ENCODE measurements around the gene TXNRD2. TPM values are rescaled to one million over a fixed set of nuclear protein-coding genes. Genes with fewer than 3 reads are reported as not detected.

The TXNRD2 gene
- total RNA-seq, 1 donor from 2014 or later, result 46.0 TPM

DNA sequence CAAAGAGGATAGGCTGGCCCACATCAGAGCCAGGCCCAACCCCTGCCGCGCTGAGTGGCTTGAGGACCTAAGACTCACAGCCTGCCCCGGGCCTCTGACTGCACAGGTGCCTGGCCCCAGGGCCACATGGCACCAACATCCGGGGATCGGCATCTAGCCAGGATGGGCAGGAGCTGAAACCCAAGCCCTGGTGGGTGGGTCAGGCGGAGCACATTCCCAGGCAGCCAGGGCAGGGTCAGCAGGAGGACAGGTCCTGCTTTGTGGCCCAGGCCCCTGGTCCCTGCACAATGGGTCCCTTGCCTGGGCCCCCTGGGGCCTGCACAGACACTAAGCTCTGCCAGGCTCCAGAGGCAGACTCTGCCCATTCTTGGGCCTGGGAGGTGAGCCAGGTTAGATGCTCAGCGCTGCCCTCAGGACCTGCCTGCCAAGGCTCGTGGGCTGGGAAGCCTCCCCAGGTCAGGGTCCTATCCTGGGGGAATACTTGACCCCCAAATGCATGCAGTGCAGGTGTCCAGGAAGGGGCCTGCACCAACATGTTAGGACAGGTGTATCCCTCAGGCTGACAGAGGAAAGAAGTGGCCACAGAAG, 41.5 kb upstream of the TXNRD2 start:
- intact Hi-C loops (cut with DNase I), result no loop called here
- TF ChIP-seq, protein P1, sequence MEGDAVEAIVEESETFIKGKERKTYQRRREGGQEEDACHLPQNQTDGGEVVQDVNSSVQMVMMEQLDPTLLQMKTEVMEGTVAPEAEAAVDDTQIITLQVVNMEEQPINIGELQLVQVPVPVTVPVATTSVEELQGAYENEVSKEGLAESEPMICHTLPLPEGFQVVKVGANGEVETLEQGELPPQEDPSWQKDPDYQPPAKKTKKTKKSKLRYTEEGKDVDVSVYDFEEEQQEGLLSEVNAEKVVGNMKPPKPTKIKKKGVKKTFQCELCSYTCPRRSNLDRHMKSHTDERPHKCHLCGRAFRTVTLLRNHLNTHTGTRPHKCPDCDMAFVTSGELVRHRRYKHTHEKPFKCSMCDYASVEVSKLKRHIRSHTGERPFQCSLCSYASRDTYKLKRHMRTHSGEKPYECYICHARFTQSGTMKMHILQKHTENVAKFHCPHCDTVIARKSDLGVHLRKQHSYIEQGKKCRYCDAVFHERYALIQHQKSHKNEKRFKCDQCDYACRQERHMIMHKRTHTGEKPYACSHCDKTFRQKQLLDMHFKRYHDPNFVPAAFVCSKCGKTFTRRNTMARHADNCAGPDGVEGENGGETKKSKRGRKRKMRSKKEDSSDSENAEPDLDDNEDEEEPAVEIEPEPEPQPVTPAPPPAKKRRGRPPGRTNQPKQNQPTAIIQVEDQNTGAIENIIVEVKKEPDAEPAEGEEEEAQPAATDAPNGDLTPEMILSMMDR (IDR thresholded peaks at IDR 0.05), result no peak
- H3K4me3 ChIP-seq, result no peak overlapping the region
- no peak for DNase-seq (ENCODE audit: low spot score in 2 of 2)
- no peaks in the 10 kb centered on the region for H3K27me3 ChIP-seq
- H3K4me1 ChIP-seq, result peaks cover 26 to 34% of the 10 kb centered on the region in 2 donors
- H3K27ac ChIP-seq, result peak overlapping the region; percentile 97 to 99
- no peaks in the 10 kb centered on the region for H3K9me3 ChIP-seq
- peaks cover 36 to 37% of the 10 kb centered on the region in 2 donors for H3K36me3 ChIP-seq

DNA sequence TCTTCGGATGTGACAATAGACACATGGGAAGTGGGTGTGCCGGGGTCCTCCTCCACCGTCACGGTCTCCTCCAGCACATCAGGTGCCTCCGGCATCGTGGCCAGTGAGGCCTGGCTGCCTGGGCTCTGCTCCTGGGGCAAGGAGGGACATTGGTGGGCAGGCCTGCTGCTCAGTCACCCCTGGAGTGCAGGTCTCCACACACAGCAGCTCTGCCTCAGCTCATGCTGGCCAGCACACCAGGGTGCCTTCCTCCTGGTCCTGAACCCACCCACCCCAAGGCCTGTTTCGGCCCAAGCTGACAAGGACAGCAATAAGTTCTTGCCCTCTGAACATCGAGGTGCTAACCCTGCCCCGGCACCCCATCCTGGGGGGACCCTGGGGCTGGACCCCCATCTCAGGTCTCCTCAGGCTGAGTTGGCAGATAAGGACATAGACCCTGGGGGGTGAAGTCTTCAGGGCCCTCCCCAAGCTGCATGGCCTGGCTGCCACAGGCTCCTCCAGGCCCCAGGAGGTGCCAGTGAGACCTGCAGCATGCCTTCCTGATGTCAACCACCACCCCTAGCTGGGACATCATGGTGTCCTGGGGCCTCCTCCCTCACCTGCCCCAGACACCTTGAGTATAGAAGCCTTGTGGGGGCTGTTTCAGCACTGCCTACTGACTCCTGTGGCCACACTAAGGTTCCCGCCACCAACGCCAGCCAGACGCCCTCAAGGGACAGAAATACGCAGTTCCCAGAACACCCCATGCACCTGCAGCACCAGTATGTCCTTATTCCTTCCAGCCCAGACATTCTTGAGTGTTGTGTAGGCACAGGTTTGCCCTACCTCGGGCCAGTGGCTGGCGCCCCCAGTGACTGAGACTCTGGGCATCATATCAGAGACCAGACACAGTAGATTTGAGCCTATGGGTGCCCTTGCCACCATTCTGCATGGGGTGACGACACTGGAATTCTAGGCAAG, 40.6 kb upstream of the TXNRD2 start:
- intact Hi-C loops (cut with DNase I), result no loop called here
- Histone ChIP-seq H3K4me3 (no peak overlapping the region), H3K27ac (peak overlapping the region; percentile 44 to 99), H3K36me3 (peaks cover 44 to 45% of the 10 kb centered on the region in 2 donors), H3K27me3 (no peaks in the 10 kb centered on the region), H3K9me3 (no peaks in the 10 kb centered on the region), H3K4me1 (peaks cover 26 to 31% of the 10 kb centered on the region in 2 donors)
- no peak for DNase-seq (ENCODE audit: low spot score in 2 of 2)
- TF ChIP-seq, protein P1 (IDR thresholded peaks at IDR 0.05), result no peak

DNA sequence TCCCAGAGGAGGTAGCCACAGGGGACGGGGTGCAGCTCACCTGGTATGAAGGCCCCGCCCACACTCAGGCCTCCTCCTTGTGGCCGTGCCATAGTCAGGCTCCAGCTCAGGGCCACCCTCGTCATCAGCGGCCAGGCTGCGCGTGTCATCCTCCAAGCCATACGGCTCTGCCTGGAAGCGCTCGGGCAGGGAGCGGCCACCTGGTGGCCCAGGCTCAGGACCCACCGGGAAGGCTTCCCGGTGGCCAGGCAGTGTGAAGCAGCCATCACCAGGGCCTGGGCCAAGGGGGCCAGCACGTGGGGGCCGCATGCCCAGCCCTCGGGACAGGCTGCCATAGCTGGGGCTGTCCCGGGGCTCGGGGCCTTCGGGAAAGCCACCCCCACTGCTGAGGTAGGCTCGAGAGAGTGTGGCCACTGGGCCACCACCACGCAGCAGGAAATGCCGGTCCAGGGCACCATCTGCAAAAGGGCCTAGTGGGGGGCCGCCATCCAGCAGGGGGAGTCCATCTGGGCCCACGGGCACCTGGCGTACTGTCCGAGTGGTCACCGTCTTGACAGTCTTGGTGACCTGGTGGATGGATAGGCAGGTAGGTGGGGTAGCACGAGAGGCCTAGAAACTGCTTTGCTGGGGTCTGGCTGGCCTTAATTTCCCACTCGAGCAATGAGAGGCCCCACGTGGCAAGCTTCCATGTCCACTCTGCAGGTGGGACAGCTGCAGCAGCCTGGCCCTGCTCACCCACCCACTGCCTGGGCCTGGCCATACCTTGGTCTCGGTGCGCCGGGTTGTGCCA, 39.7 kb upstream of the TXNRD2 start:
- TF ChIP-seq, protein P1 (IDR thresholded peaks at IDR 0.05), result no peak
- peak overlapping the region in 1 of 2 donors; percentile 99 for H3K27ac ChIP-seq
- H3K4me1 ChIP-seq, result peaks cover 26 to 31% of the 10 kb centered on the region in 2 donors
- intact Hi-C loops (cut with DNase I), result no loop called here
- H3K9me3 ChIP-seq, result no peaks in the 10 kb centered on the region
- H3K36me3 ChIP-seq, result peaks cover 49 to 53% of the 10 kb centered on the region in 2 donors
- DNase-seq (ENCODE audit: low spot score in 2 of 2), result no peak
- no peak overlapping the region for H3K4me3 ChIP-seq
- H3K27me3 ChIP-seq, result no peaks in the 10 kb centered on the region

DNA sequence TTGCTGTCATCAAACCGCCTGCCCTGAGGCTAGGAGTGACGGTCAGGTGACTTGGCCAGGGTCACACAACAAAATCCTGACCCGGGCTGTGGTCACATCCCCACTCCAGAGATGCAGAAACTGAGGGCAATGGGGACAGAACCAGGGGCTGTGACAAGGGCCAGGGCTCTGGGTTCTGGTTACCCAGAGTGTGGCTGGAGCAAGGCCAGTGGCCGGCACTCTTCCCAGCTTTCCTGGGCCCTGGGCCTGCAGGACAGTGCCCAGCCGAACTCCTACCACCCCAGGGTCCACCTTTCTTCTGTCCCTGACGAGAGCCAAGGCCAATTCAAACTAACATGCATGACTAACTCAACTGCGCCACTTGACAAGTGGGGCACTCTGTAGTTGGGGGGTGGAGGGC, 39.1 kb upstream of the TXNRD2 start:
- H3K9me3 ChIP-seq, result no peaks in the 10 kb centered on the region
- intact Hi-C loops (cut with DNase I), result no loop called here
- H3K27me3 ChIP-seq, result no peaks in the 10 kb centered on the region
- no peak overlapping the region for H3K4me3 ChIP-seq
- no peak for DNase-seq (ENCODE audit: low spot score in 2 of 2)
- TF ChIP-seq, protein P1 (IDR thresholded peaks at IDR 0.05), result no peak
- H3K27ac ChIP-seq, result no peak overlapping the region
- H3K4me1 ChIP-seq, result peaks cover 22 to 27% of the 10 kb centered on the region in 2 donors
- peaks cover 50 to 54% of the 10 kb centered on the region in 2 donors for H3K36me3 ChIP-seq

DNA sequence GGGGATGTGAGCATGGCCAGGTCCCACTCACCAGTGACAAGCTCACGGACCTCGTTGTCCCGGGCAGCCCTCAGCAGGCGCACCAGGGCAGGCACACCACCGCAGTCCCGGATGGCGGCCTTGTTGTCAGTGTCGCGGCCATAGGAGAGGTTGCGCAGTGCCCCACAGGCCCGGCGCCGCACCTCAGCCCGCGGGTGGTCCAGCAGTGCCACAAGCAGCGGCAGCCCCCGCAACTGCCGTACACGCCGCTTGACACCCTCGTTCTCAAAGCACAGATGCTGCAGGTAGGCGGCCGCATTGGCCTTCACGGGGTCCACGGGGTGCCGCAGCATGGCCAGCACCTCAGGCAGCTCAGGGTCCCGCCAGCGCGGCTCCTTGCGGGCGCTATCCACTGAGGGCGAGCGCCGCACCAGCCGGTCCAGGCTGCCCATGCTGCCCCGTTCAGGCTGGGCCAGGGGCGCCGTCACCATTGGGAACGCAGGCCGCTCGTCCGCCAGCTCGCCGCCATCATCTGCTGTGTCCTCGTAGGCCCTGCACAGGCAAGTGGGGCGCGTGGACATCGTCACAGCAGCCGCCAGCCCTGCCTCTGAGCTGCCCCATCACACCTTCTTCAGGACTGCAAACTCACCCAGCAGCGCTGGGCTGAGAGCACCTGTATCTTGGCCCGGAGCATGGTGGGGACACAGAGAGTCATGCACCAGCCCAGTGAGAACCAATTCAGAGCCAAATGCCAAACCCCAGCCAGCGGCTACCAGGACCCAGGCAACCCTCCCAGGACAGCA, 38.3 kb upstream of the TXNRD2 start:
- Histone ChIP-seq H3K27me3 (no peaks in the 10 kb centered on the region), H3K9me3 (no peaks in the 10 kb centered on the region), H3K4me1 (peaks cover 14 to 20% of the 10 kb centered on the region in 2 donors), H3K27ac (no peak overlapping the region), H3K36me3 (peaks cover 55 to 59% of the 10 kb centered on the region in 2 donors), H3K4me3 (no peak overlapping the region)
- intact Hi-C loops (cut with DNase I), result no loop called here
- DNase-seq (ENCODE audit: low spot score in 2 of 2), result no peak
- TF ChIP-seq, protein P1 (IDR thresholded peaks at IDR 0.05), result no peak

Measured in ascending aorta (tissue), 2 donors.